Natural killer cell (primary cell): ENCODE measurements around the gene VSIG10L2. TPM values are rescaled to one million over a fixed set of nuclear protein-coding genes. Genes with fewer than 3 reads are reported as not detected.

Experiments used
- ATAC-seq, 3 donors: fragments of 150-1000 bp in 2 of 3; fragments of 200-7000 bp in 1 of 3; cut with Tn5 transposase; 1 replicate in 1 of 3; 2 replicates in 2 of 3; pipeline ENCODE4 v1.10.0; 2021; ENCODE audit warnings: mild to moderate bottlenecking in 2 of 3, moderate library complexity in 2 of 3
- DNase-seq, 2 donors: peaks; one replicate each; pipeline versions ENCODE4 v3.0.0 to v3.0.0-alpha.2; 2013 to 2021; ENCODE audit warnings: mixed read lengths in 1 of 2
- H3K27ac ChIP-seq: one replicate; pipeline ENCODE4 v1.5.1; 2013; ENCODE audit warnings: mild to moderate bottlenecking, low read length
- H3K27me3 ChIP-seq: one replicate; pipeline ENCODE4 v1.6.1; 2013; ENCODE audit warnings: low read length; ENCODE audit not compliant: control insufficient read depth, insufficient read depth
- H3K36me3 ChIP-seq: one replicate; pipeline ENCODE4 v1.6.1; 2013; ENCODE audit warnings: low read length; ENCODE audit not compliant: control insufficient read depth, insufficient read depth
- H3K4me1 ChIP-seq: one replicate; pipeline ENCODE4 v1.6.1; 2013; ENCODE audit warnings: low read length; ENCODE audit not compliant: control insufficient read depth, insufficient read depth
- H3K4me3 ChIP-seq: one replicate; pipeline ENCODE4 v1.5.1; 2013; ENCODE audit warnings: low read length
- H3K9me3 ChIP-seq: one replicate; pipeline ENCODE4 v1.6.1; 2013; ENCODE audit warnings: low read length; ENCODE audit not compliant: control insufficient read depth, insufficient read depth
- H3K27ac Mint-ChIP-seq, 2 donors: one replicate each; pipeline ENCODE4 v1.8.0; 2022; ENCODE audit warnings: mild to moderate bottlenecking in 2 of 2, mixed read lengths in 2 of 2, moderate library complexity in 1 of 2
- H3K27me3 Mint-ChIP-seq, 2 donors: one replicate each; pipeline ENCODE4 v1.8.0; 2022; ENCODE audit warnings: low read depth in 2 of 2, mixed read lengths in 2 of 2
- H3K36me3 Mint-ChIP-seq: one replicate; pipeline ENCODE4 v1.8.0; 2022; ENCODE audit warnings: mixed read lengths
- H3K4me1 Mint-ChIP-seq, 2 donors: one replicate each; pipeline ENCODE4 v1.8.0; 2022; ENCODE audit warnings: mixed read lengths in 2 of 2
- H3K4me3 Mint-ChIP-seq: one replicate; pipeline ENCODE4 v1.8.0; 2022; ENCODE audit warnings: mild to moderate bottlenecking, moderate library complexity, mixed read lengths
- H3K9me3 Mint-ChIP-seq, 2 donors: one replicate each; pipeline ENCODE4 v1.8.0; 2022; ENCODE audit warnings: mixed read lengths in 2 of 2
- CTCF ChIP-seq: fragments of 200-600 bp; IDR thresholded peaks from one replicate; pipeline ENCODE4 v1.8.0; 2022; ENCODE audit warnings: antibody characterized with exemption
- WGBS: methylation state at CpG from one replicate; pipeline ENCODE4 v1.1.7; 2013; ENCODE audit warnings: missing lambda C conversion rate; ENCODE audit not compliant: insufficient coverage; 5-methylcytosine and 5-hydroxymethylcytosine counted together
- intact Hi-C: fragments of 100-400 bp; cut with micrococcal nuclease; formaldehyde crosslinking; loops from one replicate; pipeline ENCODE4 v1.14.2; 2022
- total RNA-seq, 4 donors: library from RNA; stranded (reverse); fragments of 120-200 nt in 1 of 4; gene quantifications; one replicate each; pipeline versions ENCODE4 v1.2.3 to v1.2.4, GENCODE V29; 2013 to 2022

The VSIG10L2 gene
- total RNA-seq, 3 donors from 2014 or later (not counting 1 experiment from before 2014, with no cell fraction given) = not detected

- intact Hi-C loops = no loop called here
- no peaks in the 10 kb centered on the region for H3K9me3 ChIP-seq
- DNase-seq (no peak), ATAC-seq (no peak)
- H3K9me3 Mint-ChIP-seq = no peaks in the 10 kb centered on the region
- peaks cover under 1 to 7% of the 10 kb centered on the region in 2 donors for H3K27me3 Mint-ChIP-seq
- H3K27ac Mint-ChIP-seq = no peak overlapping the region
- no peak overlapping the region for H3K4me3 ChIP-seq
- no peaks in the 10 kb centered on the region for H3K36me3 ChIP-seq
- peaks cover 6 to 11% of the 10 kb centered on the region in 2 donors for H3K4me1 Mint-ChIP-seq
- H3K27me3 ChIP-seq = no peaks in the 10 kb centered on the region
- no peak for TF ChIP-seq CTCF
- no peak overlapping the region for H3K27ac ChIP-seq
- no peaks in the 10 kb centered on the region for H3K36me3 Mint-ChIP-seq
- H3K4me1 ChIP-seq = no peaks in the 10 kb centered on the region
- no peak overlapping the region for H3K4me3 Mint-ChIP-seq
- WGBS = 88% methylated on average over 5 of the region's 5 CpGs
Observed at GRCh38 chr11:125938418-125938817, 7.4 kb upstream of the VSIG10L2 start.

- TF ChIP-seq CTCF = no peak
- Mint-ChIP-seq H3K4me3 (no peak overlapping the region), H3K9me3 (no peaks in the 10 kb centered on the region), H3K36me3 (no peaks in the 10 kb centered on the region), H3K4me1 (peaks cover 6 to 11% of the 10 kb centered on the region in 2 donors), H3K27me3 (peaks cover 6 to 8% of the 10 kb centered on the region in 2 donors), H3K27ac (no peak overlapping the region)
- no peaks in the 10 kb centered on the region for H3K27me3 ChIP-seq
- DNase-seq = no peak
- no peaks in the 10 kb centered on the region for H3K9me3 ChIP-seq
- no peak overlapping the region for H3K4me3 ChIP-seq
- no peaks in the 10 kb centered on the region for H3K4me1 ChIP-seq
- no peak overlapping the region for H3K27ac ChIP-seq
- H3K36me3 ChIP-seq = no peaks in the 10 kb centered on the region
- no peak for ATAC-seq
- 84% methylated on average over 3 of the region's 4 CpGs for WGBS
- intact Hi-C loops = no loop called here
Observed at GRCh38 chr11:125939081-125939521, 6.7 kb upstream of the VSIG10L2 start.

- Mint-ChIP-seq H3K4me3 (no peak overlapping the region), H3K27me3 (peaks cover 7 to 10% of the 10 kb centered on the region in 2 donors), H3K4me1 (peaks cover 6 to 11% of the 10 kb centered on the region in 2 donors), H3K36me3 (no peaks in the 10 kb centered on the region), H3K27ac (no peak overlapping the region), H3K9me3 (no peaks in the 10 kb centered on the region)
- Histone ChIP-seq H3K4me3 (no peak overlapping the region), H3K27me3 (no peaks in the 10 kb centered on the region), H3K9me3 (no peaks in the 10 kb centered on the region), H3K4me1 (no peaks in the 10 kb centered on the region), H3K36me3 (no peaks in the 10 kb centered on the region), H3K27ac (no peak overlapping the region)
- WGBS = 89% methylated on average over 4 of the region's 4 CpGs
- ATAC-seq = no peak
- intact Hi-C loops = no loop called here
- TF ChIP-seq CTCF = no peak
- DNase-seq = no peak
Observed at GRCh38 chr11:125940145-125940544, 5.7 kb upstream of the VSIG10L2 start.

GRCh38 chr11:125941267-125941618, 4.6 kb upstream of the VSIG10L2 start:
- H3K4me3 ChIP-seq = no peak overlapping the region
- ATAC-seq (no peak), DNase-seq (no peak)
- H3K4me1 ChIP-seq = no peaks in the 10 kb centered on the region
- no peaks in the 10 kb centered on the region for H3K36me3 ChIP-seq
- no peaks in the 10 kb centered on the region for H3K9me3 ChIP-seq
- Mint-ChIP-seq H3K36me3 (no peaks in the 10 kb centered on the region), H3K4me3 (no peak overlapping the region), H3K9me3 (no peaks in the 10 kb centered on the region), H3K4me1 (peaks cover 6 to 11% of the 10 kb centered on the region in 2 donors), H3K27me3 (peaks cover 9 to 10% of the 10 kb centered on the region in 2 donors), H3K27ac (no peak overlapping the region)
- intact Hi-C loops = no loop called here
- H3K27me3 ChIP-seq = no peaks in the 10 kb centered on the region
- 65% methylated on average over 4 of the region's 4 CpGs for WGBS
- no peak for TF ChIP-seq CTCF
- H3K27ac ChIP-seq = no peak overlapping the region
